Loucy (cell line): ENCODE data around the gene RNF149.

ENCODE experiments used
- H2AFZ ChIP-seq: fragments of 200-600 bp; sonication (generic); 2 replicates; pipeline ENCODE4 v1.6.0; 2016; ENCODE audit warnings: antibody characterized with exemption, mild to moderate bottlenecking, low read length, moderate library complexity
- H3F3A ChIP-seq: fragments of 200-600 bp; 2 replicates; pipeline ENCODE4 v1.6.0; 2016; ENCODE audit warnings: antibody characterized with exemption, low read depth, mild to moderate bottlenecking
- H3K27me3 ChIP-seq: fragments of 200-600 bp; sonication (generic); 2 replicates; pipeline ENCODE4 v1.6.1; 2014; ENCODE audit warnings: low read length, mild to moderate bottlenecking; ENCODE audit not compliant: insufficient read depth, poor library complexity, severe bottlenecking
- H3K36me3 ChIP-seq: fragments of 200-600 bp; sonication (generic); 2 replicates; pipeline ENCODE4 v1.6.1; 2016; ENCODE audit warnings: low read length; ENCODE audit not compliant: insufficient read depth
- H3K4me1 ChIP-seq: fragments of 200-600 bp; sonication (generic); 2 replicates; pipeline ENCODE4 v1.5.1; 2014; ENCODE audit warnings: low read length, mild to moderate bottlenecking; ENCODE audit not compliant: insufficient read depth, poor library complexity, severe bottlenecking
- H3K4me2 ChIP-seq: fragments of 200-600 bp; sonication (generic); 2 replicates; pipeline ENCODE4 v1.6.0; 2014; ENCODE audit warnings: antibody characterized with exemption, low read length, low read depth, mild to moderate bottlenecking; ENCODE audit not compliant: poor library complexity, severe bottlenecking
- H3K4me3 ChIP-seq: fragments of 200-600 bp; sonication (generic); 2 replicates; pipeline ENCODE4 v1.5.1; 2014; ENCODE audit warnings: low read length, mild to moderate bottlenecking, mixed read lengths; ENCODE audit not compliant: poor library complexity, severe bottlenecking
- H3K79me2 ChIP-seq: fragments of 200-600 bp; sonication (generic); 2 replicates; pipeline ENCODE4 v1.6.1; 2014; ENCODE audit warnings: low read length; ENCODE audit not compliant: insufficient read depth
- H3K9ac ChIP-seq: fragments of 200-600 bp; sonication (generic); 2 replicates; pipeline ENCODE4 v1.6.0; 2014; ENCODE audit warnings: mild to moderate bottlenecking, low read depth, low read length, moderate library complexity; ENCODE audit not compliant: poor library complexity, severe bottlenecking
- H3K9me2 ChIP-seq: fragments of 200-600 bp; sonication (generic); replicated peaks from 2 replicates; pipeline ENCODE4 v1.6.1; 2016; ENCODE audit warnings: low read depth, low read length, mixed read lengths
- H3K9me3 ChIP-seq: fragments of 200-600 bp; sonication (generic); 2 replicates; pipeline ENCODE4 v1.6.1; 2014; ENCODE audit warnings: mild to moderate bottlenecking, antibody characterized with exemption, low read length, low read depth; ENCODE audit not compliant: insufficient read depth
- H4K20me1 ChIP-seq: fragments of 200-600 bp; sonication (generic); 2 replicates; pipeline ENCODE4 v1.6.0; 2014; ENCODE audit warnings: antibody characterized with exemption, low read length, mild to moderate bottlenecking; ENCODE audit not compliant: insufficient read depth, poor library complexity, severe bottlenecking
- EZH2phosphoT487 ChIP-seq: fragments of 200-600 bp; IDR thresholded peaks from 2 replicates; pipeline ENCODE4 v1.6.1; 2018; ENCODE audit warnings: antibody characterized with exemption, mild to moderate bottlenecking, moderate library complexity, borderline replicate concordance
- TF ChIP-seq, protein P1 (sequence below): fragments of 200-600 bp; sonication (generic); conservative IDR thresholded peaks from 2 replicates; pipeline ENCODE4 v1.5.1; 2014; ENCODE audit warnings: mild to moderate bottlenecking, antibody characterized with exemption, low read length

Gene RNF149

DNA sequence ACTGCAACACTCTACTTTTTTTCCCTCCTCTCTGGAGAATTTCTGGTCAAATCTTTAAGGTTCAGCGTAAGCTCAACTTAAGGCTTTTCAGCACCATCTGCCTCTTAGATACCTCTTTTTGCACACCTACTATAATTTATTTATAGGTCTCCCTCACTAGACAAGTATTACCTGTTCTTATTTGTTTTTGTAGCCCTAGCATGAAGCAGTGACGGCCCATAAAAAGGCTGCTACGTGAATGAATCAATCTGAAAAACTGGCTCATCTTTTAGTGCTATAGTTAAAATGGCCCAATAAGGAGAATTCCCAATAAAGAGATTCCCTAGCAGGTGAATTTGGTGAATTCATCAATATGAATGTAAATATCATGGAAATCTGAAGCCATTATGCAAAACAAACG lies 6.5 kb downstream of the RNF149 start:
- Histone ChIP-seq H3K9me2 (no peaks in the 10 kb centered on the region), H3K4me1 (peaks cover 76% of the 10 kb centered on the region), H3K9ac (peak overlapping the region; percentile 3), H3F3A (no peaks in the 10 kb centered on the region), H3K4me3 (peak overlapping the region; percentile 54), H4K20me1 (peaks cover 70% of the 10 kb centered on the region), H2AFZ (no peak overlapping the region), H3K36me3 (no peaks in the 10 kb centered on the region), H3K79me2 (peaks cover 96% of the 10 kb centered on the region), H3K27me3 (no peaks in the 10 kb centered on the region), H3K4me2 (peak overlapping the region; percentile 97), H3K9me3 (no peaks in the 10 kb centered on the region)
- TF ChIP-seq, protein P1, sequence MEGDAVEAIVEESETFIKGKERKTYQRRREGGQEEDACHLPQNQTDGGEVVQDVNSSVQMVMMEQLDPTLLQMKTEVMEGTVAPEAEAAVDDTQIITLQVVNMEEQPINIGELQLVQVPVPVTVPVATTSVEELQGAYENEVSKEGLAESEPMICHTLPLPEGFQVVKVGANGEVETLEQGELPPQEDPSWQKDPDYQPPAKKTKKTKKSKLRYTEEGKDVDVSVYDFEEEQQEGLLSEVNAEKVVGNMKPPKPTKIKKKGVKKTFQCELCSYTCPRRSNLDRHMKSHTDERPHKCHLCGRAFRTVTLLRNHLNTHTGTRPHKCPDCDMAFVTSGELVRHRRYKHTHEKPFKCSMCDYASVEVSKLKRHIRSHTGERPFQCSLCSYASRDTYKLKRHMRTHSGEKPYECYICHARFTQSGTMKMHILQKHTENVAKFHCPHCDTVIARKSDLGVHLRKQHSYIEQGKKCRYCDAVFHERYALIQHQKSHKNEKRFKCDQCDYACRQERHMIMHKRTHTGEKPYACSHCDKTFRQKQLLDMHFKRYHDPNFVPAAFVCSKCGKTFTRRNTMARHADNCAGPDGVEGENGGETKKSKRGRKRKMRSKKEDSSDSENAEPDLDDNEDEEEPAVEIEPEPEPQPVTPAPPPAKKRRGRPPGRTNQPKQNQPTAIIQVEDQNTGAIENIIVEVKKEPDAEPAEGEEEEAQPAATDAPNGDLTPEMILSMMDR = no peak
- TF ChIP-seq EZH2phosphoT487 = no peak

DNA sequence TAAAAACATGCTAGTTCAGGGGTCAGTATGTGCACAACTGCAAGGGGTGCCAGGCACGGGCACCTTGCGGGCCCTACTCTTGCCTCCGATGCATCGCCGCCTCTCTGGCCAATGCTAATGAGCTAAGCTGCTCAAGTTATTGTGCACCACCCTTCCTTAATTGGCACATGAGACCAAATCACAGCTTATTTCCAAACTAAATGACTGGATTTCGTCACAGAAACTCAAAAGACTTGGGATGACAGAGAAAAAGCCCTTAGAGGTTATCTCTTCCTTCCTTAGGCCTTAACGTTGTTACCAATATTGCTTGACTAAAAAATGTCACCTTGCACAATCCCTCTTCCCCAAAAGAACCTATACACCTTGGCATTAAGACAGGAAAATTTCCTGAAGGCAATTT lies 7.7 kb downstream of the RNF149 start:
- Histone ChIP-seq H3K4me2 (peak overlapping the region; percentile 67), H2AFZ (no peak overlapping the region), H3K36me3 (no peaks in the 10 kb centered on the region), H3K27me3 (no peaks in the 10 kb centered on the region), H3K79me2 (peaks cover 96% of the 10 kb centered on the region), H3F3A (no peaks in the 10 kb centered on the region), H3K9me3 (no peaks in the 10 kb centered on the region), H3K9ac (no peak overlapping the region), H3K4me1 (peaks cover 71% of the 10 kb centered on the region), H3K9me2 (no peaks in the 10 kb centered on the region), H4K20me1 (peaks cover 59% of the 10 kb centered on the region), H3K4me3 (peak overlapping the region; percentile 43)
- TF ChIP-seq EZH2phosphoT487 = no peak
- TF ChIP-seq, protein P1 = no peak

DNA sequence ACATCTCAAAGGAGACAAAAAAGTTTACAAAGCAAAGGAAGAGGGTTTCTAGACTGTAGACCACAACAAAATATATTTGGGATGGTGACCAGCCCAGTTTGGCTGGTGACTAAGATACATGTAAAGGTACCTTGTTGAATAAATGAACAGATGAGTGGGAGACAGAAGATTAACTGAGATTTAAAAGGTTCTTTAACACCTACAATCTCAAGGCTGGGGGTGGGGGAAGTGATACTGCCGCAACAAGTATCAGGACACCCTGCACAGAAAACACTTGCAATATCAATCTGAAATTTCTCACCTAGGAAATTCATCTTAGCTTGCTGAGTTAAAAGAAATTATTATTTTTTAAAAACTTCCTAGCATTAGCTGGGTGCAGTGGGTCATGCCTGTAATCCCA lies 8.3 kb downstream of the RNF149 start:
- Histone ChIP-seq H3F3A (no peaks in the 10 kb centered on the region), H3K27me3 (no peaks in the 10 kb centered on the region), H3K79me2 (peaks cover 96% of the 10 kb centered on the region), H3K4me3 (peak overlapping the region; percentile 43), H4K20me1 (peaks cover 57% of the 10 kb centered on the region), H3K4me2 (peak overlapping the region; percentile 67), H3K36me3 (no peaks in the 10 kb centered on the region), H2AFZ (no peak overlapping the region), H3K9ac (no peak overlapping the region), H3K4me1 (peaks cover 66% of the 10 kb centered on the region), H3K9me2 (no peaks in the 10 kb centered on the region), H3K9me3 (no peaks in the 10 kb centered on the region)
- TF ChIP-seq, protein P1 = no peak
- TF ChIP-seq EZH2phosphoT487 = no peak
